SH-SY5Y (cell line): ENCODE results near the gene DAAM1.

ENCODE experiments used
- GATA2 ChIP-seq: IDR thresholded peaks from 2 replicates; pipeline ENCODE4 v1.6.1; 2011; ENCODE audit warnings: mild to moderate bottlenecking, low read depth, low read length
- GATA3 ChIP-seq: IDR thresholded peaks from 2 replicates; pipeline ENCODE4 v1.6.1; 2011; ENCODE audit warnings: low read depth, mild to moderate bottlenecking, low read length, moderate library complexity

DNA sequence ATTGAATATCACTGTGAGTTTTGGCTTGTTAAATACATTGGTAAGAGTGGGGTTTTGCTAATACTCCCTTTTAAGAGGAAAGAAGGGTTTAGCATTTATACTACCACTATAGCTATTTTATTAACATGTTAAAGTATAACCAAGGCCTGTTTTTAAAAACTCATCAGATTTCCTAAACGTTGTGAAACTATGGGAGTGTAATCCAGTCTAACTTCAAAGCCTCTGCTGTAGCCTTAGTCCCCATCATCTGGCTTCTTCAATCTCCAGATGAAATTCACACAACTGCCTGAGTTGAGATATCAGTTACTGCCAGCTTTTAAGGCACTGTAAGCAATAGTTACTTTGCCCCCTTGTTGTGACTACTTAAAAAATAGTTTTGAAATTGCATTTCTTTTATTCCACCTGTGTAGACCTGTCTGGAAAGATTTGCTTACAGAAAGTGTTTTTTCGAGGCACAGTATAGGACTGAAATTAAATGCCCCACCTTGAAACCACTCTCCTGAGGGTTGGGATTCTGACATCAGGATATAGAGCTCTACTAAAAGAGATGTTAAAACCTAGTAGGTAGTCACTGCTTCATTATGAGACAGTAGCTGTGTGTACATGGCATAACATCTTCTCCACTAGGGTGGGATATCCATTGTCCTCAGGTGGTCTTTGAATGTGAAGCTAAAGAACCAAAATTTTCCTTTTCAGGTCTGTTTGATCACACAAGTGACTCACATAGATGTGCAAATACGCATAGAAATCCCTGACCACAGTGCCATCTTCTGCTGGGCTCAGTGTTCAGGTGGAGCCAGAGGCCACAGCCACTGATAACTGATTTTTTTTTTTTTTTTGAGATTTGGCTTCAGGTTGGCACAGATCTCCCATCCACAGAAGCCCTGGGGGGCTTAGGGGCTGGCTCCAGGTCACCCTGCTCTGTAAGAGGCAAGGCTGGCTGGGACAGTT is 125.5 kb downstream of the DAAM1 start:
- no peak for TF ChIP-seq GATA2
- TF ChIP-seq GATA3 = no peak
